GM11168 (cell line): ENCODE results near the gene ACADS.

ENCODE experiments used
- in situ Hi-C: fragments of 300-500 bp; cut with MboI; formaldehyde crosslinking; loops from one replicate; pipeline ENCODE4 v1.12.0; 2022; ENCODE audit warnings: low sequenced_read_pairs; ENCODE audit not compliant: unreplicated experiment

ACADS gene, protein sequence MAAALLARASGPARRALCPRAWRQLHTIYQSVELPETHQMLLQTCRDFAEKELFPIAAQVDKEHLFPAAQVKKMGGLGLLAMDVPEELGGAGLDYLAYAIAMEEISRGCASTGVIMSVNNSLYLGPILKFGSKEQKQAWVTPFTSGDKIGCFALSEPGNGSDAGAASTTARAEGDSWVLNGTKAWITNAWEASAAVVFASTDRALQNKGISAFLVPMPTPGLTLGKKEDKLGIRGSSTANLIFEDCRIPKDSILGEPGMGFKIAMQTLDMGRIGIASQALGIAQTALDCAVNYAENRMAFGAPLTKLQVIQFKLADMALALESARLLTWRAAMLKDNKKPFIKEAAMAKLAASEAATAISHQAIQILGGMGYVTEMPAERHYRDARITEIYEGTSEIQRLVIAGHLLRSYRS

DNA sequence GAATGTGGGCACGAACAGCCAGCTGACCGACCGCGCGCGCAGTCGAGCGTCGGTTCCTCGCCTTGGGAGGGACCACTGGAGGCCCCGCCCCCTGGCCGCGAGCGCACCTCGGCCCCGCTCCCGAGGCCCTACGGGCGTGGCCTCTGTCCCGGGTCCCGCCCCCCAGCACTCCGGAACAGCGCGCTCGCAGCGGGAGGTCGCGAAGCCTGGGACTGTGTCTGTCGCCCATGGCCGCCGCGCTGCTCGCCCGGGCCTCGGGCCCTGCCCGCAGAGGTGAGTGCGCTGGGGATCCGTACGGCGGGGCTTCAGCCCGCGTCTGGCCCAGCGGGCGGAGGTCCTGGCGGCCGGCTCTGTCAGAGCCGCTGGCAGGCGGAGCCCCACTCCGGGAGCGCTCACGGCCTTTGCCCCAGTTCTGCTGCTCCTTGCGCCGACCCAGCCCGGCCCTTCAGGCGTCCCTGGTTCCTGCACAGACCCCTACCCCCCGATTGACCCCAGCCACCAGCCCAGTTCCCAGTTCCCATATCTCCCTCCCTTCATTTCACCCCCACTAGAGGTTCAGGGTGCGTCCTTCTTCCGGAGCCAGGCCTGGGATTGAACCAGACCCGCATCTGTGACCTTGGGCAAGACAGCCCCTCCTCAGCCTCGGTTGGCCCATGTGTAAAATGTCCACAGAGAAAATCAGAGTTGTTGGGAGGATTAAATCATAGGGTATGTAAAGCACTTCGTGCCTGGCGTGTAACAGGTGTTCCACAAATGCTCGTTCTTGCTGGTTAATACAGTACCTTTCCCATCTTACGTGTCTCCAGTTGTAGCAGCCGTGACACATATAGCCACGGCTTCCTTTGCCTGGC is at the start of gene ACADS:
TSS of gene ACADS (plus strand) at position 168 of the 851 bp plus-strand sequence. CDS start at position 228, 60 bp downstream.
- in situ Hi-C loops = no loop called here

DNA sequence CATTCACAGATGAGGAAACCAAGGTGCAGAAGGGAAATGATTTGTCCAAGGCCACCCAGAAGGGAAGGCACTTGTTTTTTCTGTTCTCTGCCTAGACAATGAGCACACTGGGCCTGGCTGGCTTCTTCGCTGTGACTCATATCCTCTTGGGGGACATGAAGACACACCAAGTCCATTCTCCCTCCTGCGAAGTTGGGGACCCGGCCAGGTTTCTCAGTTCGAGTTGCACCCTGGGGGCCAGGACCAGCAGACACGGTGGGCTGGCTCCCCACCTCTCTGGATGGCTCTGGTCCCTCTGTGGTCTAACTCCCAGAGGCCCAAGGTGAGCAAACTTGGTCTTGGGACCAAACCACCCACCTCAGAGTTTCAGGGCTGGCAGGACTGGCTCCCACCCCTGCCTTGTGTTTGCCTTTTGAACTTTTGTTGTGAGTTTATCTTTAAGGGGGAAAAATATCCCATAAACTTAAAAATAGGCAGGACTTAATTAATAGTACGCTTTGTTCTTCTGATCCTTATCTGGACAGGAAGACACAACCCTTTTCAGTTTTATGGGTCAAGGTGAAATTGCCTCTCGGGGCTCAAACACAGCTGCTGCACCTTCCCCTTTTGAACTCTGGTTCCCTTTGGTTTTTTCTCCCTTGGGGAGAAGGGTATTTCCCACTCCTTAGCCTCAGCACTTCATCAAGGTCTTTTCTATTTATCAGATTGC is 47.7 kb upstream of the ACADS start:
- in situ Hi-C loops = no loop called here

- in situ Hi-C loops = no loop called here
Measured at GRCh38 chr12:120678572-120678971, 47.1 kb upstream of the ACADS start.

- in situ Hi-C loops = no loop called here
Measured at GRCh38 chr12:120680165-120680738, 45.4 kb upstream of the ACADS start.

DNA sequence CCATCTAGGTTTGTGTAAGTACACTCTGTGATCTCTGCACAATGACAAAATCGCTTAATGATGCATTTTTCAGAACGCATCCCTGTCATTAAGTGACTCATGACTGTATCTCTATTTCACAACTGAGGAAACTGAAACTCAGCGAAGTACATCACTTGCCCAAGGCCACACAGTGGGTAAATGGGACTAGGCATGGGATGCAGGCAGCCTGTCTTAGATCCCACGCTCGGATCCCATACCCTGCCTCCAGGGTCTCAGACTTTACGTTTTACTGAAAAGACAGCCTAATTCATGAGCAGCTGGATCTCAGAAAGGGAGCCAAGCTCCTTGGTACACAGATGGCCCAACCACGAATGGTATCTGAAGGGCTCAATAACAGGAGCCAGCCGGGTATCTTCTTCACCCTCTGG is 41.1 kb upstream of the ACADS start:
- in situ Hi-C loops = no loop called here

- in situ Hi-C loops = no loop called here
Measured at GRCh38 chr12:120685522-120685921, 40.1 kb upstream of the ACADS start.

- in situ Hi-C loops = no loop called here
Measured at GRCh38 chr12:120686151-120686689, 39.4 kb upstream of the ACADS start.

GRCh38 chr12:120686690-120687577 is 38.7 kb upstream of the ACADS start, which contains the start of gene MLEC:
TSS of gene MLEC (plus strand) at chr12:120687149. CDS start at chr12:120687297, 148 bp downstream.
- in situ Hi-C loops = no loop called here

GRCh38 chr12:120687578-120688289 is 37.9 kb upstream of the ACADS start:
- in situ Hi-C loops = no loop called here

- in situ Hi-C loops = no loop called here
Measured at GRCh38 chr12:120688527-120689071, 37.0 kb upstream of the ACADS start.

- in situ Hi-C loops = no loop called here
Measured at GRCh38 chr12:120689397-120690082, 36.1 kb upstream of the ACADS start.

GRCh38 chr12:120690083-120690450 is 35.6 kb upstream of the ACADS start:
- in situ Hi-C loops = no loop called here

DNA sequence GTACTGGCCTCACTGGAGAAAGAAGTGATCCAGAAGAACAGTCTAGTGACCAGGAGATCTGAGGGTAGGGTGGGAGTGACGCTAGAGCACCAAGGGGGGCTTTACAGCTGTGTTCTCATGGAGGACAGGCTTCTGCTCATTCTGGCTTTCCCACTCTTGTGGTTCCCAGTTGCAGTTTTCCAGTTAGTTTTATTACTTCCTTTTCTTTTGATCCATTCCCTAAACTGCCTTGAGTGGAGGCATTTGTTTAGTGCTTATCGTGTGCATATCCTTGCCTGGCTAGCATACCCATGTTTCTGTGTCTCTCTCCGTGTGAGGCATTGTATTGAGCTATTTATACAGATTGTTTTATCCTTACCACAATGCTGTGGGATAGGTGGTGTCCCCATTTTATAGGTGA is 34.6 kb upstream of the ACADS start:
- in situ Hi-C loops = no loop called here

- in situ Hi-C loops = no loop called here
Measured at GRCh38 chr12:120692524-120693033, 33.0 kb upstream of the ACADS start.

DNA sequence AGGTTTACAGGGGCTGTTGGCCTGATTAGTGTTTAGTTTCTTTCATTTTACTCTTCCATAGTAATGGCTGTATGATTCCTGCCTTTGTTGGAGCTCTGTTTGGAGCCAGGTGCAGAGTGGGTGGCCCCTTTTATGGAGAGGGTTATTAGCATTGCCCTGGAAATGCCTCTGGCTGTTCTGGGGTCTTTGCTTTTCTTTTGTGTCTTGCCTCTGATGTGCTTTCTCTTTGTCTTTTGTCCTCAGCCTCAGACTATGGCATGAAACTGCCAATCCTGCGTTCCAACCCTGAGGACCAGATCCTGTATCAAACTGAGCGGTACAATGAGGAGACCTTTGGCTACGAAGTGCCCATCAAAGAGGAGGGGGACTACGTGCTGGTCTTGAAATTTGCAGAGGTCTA is 31.8 kb upstream of the ACADS start:
- in situ Hi-C loops = no loop called here

DNA sequence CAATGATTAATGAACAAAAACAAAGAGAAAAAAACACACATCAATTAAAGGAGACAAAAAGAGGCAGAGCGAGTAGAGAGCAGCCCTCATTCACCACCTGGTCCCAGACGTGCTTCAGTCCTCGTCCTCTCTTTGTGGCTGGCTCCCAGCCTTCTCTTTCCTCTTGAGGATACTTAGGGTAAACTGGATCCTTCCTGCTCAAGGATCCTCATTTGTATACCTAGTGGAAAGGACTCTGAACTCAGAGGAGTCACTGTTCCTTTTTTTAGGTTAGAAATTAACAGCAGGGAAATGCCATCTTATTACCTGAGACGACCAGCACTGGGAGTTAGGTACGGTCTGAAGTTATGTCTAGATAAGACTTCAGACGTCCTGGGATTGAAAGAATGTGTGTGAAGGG is 29.0 kb upstream of the ACADS start:
- in situ Hi-C loops = no loop called here

DNA sequence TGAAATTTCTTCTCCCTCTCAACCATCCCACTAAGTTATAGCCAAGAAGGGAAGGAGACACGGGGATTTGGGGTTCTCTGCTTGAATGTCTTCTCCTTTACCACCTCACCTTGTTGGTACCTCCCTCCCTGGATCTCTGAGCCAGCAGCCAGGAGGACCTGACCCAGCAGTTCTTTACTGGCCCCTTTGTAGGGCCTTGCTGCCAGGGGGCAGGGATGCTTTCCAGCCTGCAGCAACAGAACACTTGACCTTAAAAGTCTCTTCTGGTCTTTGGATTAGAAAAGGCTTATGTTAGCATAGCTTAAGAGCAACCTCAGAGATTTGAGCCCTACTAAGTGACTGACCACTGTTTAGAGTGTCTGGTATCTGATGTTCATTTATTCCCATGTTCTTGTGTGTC is 28.3 kb upstream of the ACADS start:
- in situ Hi-C loops = no loop called here
